Neural progenitor cell (in vitro differentiated cells): Measurements from ENCODE around the gene CDC42SE2. TPM values are rescaled to one million over a fixed set of nuclear protein-coding genes. Genes with fewer than 3 reads are reported as not detected.

Source experiments
- DNase-seq: peaks from one replicate; pipeline ENCODE4 v3.0.0-alpha.2; 2016; ENCODE audit warnings: low spot score
- H2AFZ ChIP-seq: fragments of 200-600 bp; sonication (generic); replicated peaks from 2 replicates; pipeline ENCODE4 v1.6.1; 2016; ENCODE audit warnings: antibody characterized with exemption
- H3F3A ChIP-seq: fragments of 200-600 bp; sonication (generic); 2 replicates; pipeline ENCODE4 v1.6.1; 2016; ENCODE audit warnings: antibody characterized with exemption, low read depth
- H3K27ac ChIP-seq: fragments of 200-600 bp; sonication (generic); 2 replicates; pipeline ENCODE4 v1.5.1; 2016; ENCODE audit warnings: mild to moderate bottlenecking
- H3K27me3 ChIP-seq: fragments of 200-600 bp; sonication (generic); 2 replicates; pipeline ENCODE4 v1.6.1; 2016; ENCODE audit warnings: mild to moderate bottlenecking, moderate library complexity
- H3K36me3 ChIP-seq: fragments of 200-600 bp; sonication (generic); 2 replicates; pipeline ENCODE4 v1.5.1; 2016
- H3K4me1 ChIP-seq: fragments of 200-600 bp; sonication (generic); 2 replicates; pipeline ENCODE4 v1.6.1; 2016; ENCODE audit warnings: mixed run types
- H3K4me2 ChIP-seq: fragments of 200-600 bp; sonication (generic); 2 replicates; pipeline ENCODE4 v1.6.1; 2016
- H3K4me3 ChIP-seq: fragments of 200-600 bp; sonication (generic); 2 replicates; pipeline ENCODE4 v1.5.1; 2016
- H3K79me2 ChIP-seq: fragments of 200-600 bp; sonication (generic); 2 replicates; pipeline ENCODE4 v1.6.1; 2016; ENCODE audit warnings: low read depth
- H3K9ac ChIP-seq: fragments of 200-600 bp; sonication (generic); 2 replicates; pipeline ENCODE4 v1.6.1; 2016
- H3K9me3 ChIP-seq: fragments of 200-600 bp; sonication (generic); 2 replicates; pipeline ENCODE4 v1.5.1; 2016; ENCODE audit warnings: low read depth
- H4K20me1 ChIP-seq: fragments of 200-600 bp; sonication (generic); 2 replicates; pipeline ENCODE4 v1.6.1; 2016; ENCODE audit warnings: low read depth
- H3K27ac Mint-ChIP-seq: 3 replicates; pipeline ENCODE4 v1.8.0; 2021; ENCODE audit warnings: mixed read lengths
- H3K27me3 Mint-ChIP-seq: 2 replicates; pipeline ENCODE4 v1.8.0; 2022; ENCODE audit warnings: low read depth, mild to moderate bottlenecking, inconsistent platforms, moderate library complexity, mixed read lengths; ENCODE audit not compliant: insufficient read depth
- H3K36me3 Mint-ChIP-seq: 3 replicates; pipeline ENCODE4 v1.8.0; 2021; ENCODE audit warnings: mixed read lengths
- H3K4me1 Mint-ChIP-seq: 3 replicates; pipeline ENCODE4 v1.8.0; 2021; ENCODE audit warnings: mixed read lengths
- H3K4me3 Mint-ChIP-seq: 3 replicates; pipeline ENCODE4 v1.8.0; 2021; ENCODE audit warnings: mild to moderate bottlenecking, moderate library complexity, mixed read lengths
- H3K9me3 Mint-ChIP-seq: 3 replicates; pipeline ENCODE4 v1.8.0; 2020; ENCODE audit warnings: mixed read lengths
- CTCF ChIP-seq: fragments of 200-600 bp; sonication (generic); IDR thresholded peaks from 2 replicates; pipeline ENCODE4 v1.5.1; 2017; ENCODE audit warnings: antibody characterized with exemption, mild to moderate bottlenecking
- EZH2 ChIP-seq: fragments of 200-600 bp; sonication (generic); IDR thresholded peaks from 2 replicates; pipeline ENCODE4 v1.6.1; 2017; ENCODE audit warnings: antibody characterized with exemption, mild to moderate bottlenecking, moderate library complexity
- EZH2phosphoT487 ChIP-seq: fragments of 200-600 bp; sonication (generic); IDR thresholded peaks from 2 replicates; pipeline ENCODE4 v1.6.1; 2017; ENCODE audit warnings: antibody characterized with exemption
- total RNA-seq: library from RNA; depleted of rRNA; stranded (reverse); fragments of >200 nt; gene quantifications from 2 replicates; pipeline ENCODE4 v1.2.3, GENCODE V29; 2015; ENCODE audit warnings: low replicate concordance

Gene CDC42SE2
- 52.8 and 79.9 TPM in 2 replicates for total RNA-seq

GRCh38 chr5:131263648-131264450, at the start of gene CDC42SE2:
Gene CDC42SE2 (plus strand): TSS chr5:131264053. CDS start chr5:131359494, 95,441 bp downstream.
- Mint-ChIP-seq H3K4me1 (peaks cover 15% of the 10 kb centered on the region), H3K27me3 (no peaks in the 10 kb centered on the region), H3K36me3 (peaks cover 3% of the 10 kb centered on the region), H3K9me3 (peaks cover 3% of the 10 kb centered on the region), H3K4me3 (peak within 1 kb of the TSS; percentile 98), H3K27ac (peak within 1 kb of the TSS; percentile 90)
- H3F3A ChIP-seq: peaks cover 15% of the 10 kb centered on the region
- H3K4me3 ChIP-seq: peak within 1 kb of the TSS; percentile 82
- no peaks in the 10 kb centered on the region for H3K36me3 ChIP-seq
- peak within 1 kb of the TSS; percentile 97 for H2AFZ ChIP-seq
- H4K20me1 ChIP-seq: peaks cover 8% of the 10 kb centered on the region
- no peaks in the 10 kb centered on the region for H3K27me3 ChIP-seq
- H3K9me3 ChIP-seq: no peaks in the 10 kb centered on the region
- peak within 1 kb of the TSS; percentile 67 for H3K9ac ChIP-seq
- peaks cover 8% of the 10 kb centered on the region for H3K4me1 ChIP-seq
- H3K27ac ChIP-seq: peak within 1 kb of the TSS; percentile 96
- DNase-seq: peak; percentile 98
- peak within 1 kb of the TSS; percentile 94 for H3K4me2 ChIP-seq
- no peak for TF ChIP-seq EZH2phosphoT487
- peak; percentile 7 for TF ChIP-seq CTCF
- peaks cover 44% of the 10 kb centered on the region for H3K79me2 ChIP-seq

GRCh38 chr5:131214609-131215227, 49.1 kb upstream of the CDC42SE2 start:
- Mint-ChIP-seq H3K27me3 (no peaks in the 10 kb centered on the region), H3K9me3 (no peaks in the 10 kb centered on the region), H3K27ac (no peak overlapping the region), H3K4me1 (peaks cover 27% of the 10 kb centered on the region), H3K4me3 (no peak overlapping the region), H3K36me3 (no peaks in the 10 kb centered on the region)
- Histone ChIP-seq H3F3A (peaks cover 3% of the 10 kb centered on the region), H3K4me3 (no peak overlapping the region), H2AFZ (no peak overlapping the region), H4K20me1 (no peaks in the 10 kb centered on the region), H3K9ac (no peak overlapping the region), H3K36me3 (no peaks in the 10 kb centered on the region), H3K9me3 (no peaks in the 10 kb centered on the region), H3K4me2 (no peak overlapping the region), H3K27ac (no peak overlapping the region), H3K4me1 (peaks cover 16% of the 10 kb centered on the region), H3K27me3 (no peaks in the 10 kb centered on the region), H3K79me2 (no peaks in the 10 kb centered on the region)
- no peak for TF ChIP-seq CTCF
- TF ChIP-seq EZH2phosphoT487: no peak
- no peak for TF ChIP-seq EZH2
- no peak for DNase-seq

DNA sequence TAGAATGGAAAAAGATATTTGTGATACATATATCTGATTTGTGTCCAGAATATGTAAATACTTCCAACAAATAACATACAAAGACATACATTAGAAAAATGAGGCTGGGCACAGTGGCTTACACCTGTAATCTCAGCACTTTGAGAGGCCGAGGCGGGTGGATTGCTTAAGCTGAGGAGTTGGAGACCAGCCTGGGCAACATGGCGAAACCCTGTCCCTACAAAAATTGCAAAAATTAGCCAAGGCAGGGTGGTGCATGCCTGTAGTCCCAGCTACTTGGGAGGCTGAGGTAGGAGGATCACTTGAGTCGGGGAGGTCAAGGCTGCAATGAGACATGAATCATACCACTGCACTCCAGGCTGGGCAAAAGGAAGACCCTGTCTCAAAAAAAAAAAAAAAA, 46.1 kb upstream of the CDC42SE2 start:
- Histone ChIP-seq H3K4me3 (no peak overlapping the region), H3K9me3 (no peaks in the 10 kb centered on the region), H3K27me3 (no peaks in the 10 kb centered on the region), H3K4me1 (no peaks in the 10 kb centered on the region), H3K4me2 (no peak overlapping the region), H3K36me3 (no peaks in the 10 kb centered on the region), H3K79me2 (no peaks in the 10 kb centered on the region), H3K27ac (no peak overlapping the region), H2AFZ (no peak overlapping the region), H3K9ac (no peak overlapping the region), H4K20me1 (no peaks in the 10 kb centered on the region), H3F3A (no peaks in the 10 kb centered on the region)
- Mint-ChIP-seq H3K4me1 (peaks cover 9% of the 10 kb centered on the region), H3K27ac (no peak overlapping the region), H3K4me3 (no peak overlapping the region), H3K27me3 (no peaks in the 10 kb centered on the region), H3K36me3 (no peaks in the 10 kb centered on the region), H3K9me3 (no peaks in the 10 kb centered on the region)
- TF ChIP-seq EZH2: no peak
- no peak for DNase-seq

DNA sequence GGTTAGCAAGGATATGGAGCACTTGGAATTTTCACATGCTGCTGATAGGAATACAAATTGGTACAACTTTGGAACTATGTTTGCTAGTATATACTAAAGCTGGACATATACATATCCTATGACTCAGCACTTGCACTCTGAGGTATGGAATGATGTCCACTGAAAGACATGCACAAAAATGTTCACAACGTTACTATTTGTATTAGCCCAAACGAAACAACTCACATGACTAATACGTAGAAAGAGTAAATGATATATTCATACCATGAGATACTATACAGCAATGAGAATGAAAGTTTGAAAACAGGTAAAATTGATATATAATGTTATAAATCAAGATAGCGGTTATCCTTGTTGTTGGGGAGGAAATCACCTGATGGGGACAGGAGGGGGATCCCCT, 45.5 kb upstream of the CDC42SE2 start:
- Histone ChIP-seq H3K9me3 (no peaks in the 10 kb centered on the region), H3K4me2 (no peak overlapping the region), H3K4me3 (no peak overlapping the region), H3K9ac (no peak overlapping the region), H4K20me1 (no peaks in the 10 kb centered on the region), H3K79me2 (no peaks in the 10 kb centered on the region), H3K27me3 (no peaks in the 10 kb centered on the region), H2AFZ (no peak overlapping the region), H3F3A (no peaks in the 10 kb centered on the region), H3K36me3 (no peaks in the 10 kb centered on the region), H3K27ac (no peak overlapping the region), H3K4me1 (no peaks in the 10 kb centered on the region)
- DNase-seq: no peak
- H3K36me3 Mint-ChIP-seq: no peaks in the 10 kb centered on the region
- H3K4me3 Mint-ChIP-seq: no peak overlapping the region
- H3K4me1 Mint-ChIP-seq: peaks cover 9% of the 10 kb centered on the region
- H3K9me3 Mint-ChIP-seq: no peaks in the 10 kb centered on the region
- TF ChIP-seq EZH2: no peak
- TF ChIP-seq CTCF: no peak
- TF ChIP-seq EZH2phosphoT487: no peak
- no peak overlapping the region for H3K27ac Mint-ChIP-seq
- H3K27me3 Mint-ChIP-seq: no peaks in the 10 kb centered on the region
